Fibroblast of lung (primary cell): ENCODE results near the gene ARHGEF10L.
A peak's percentile ranks its signal among the peaks of the same experiment; 100 is the strongest.

ENCODE experiments used
- CTCF ChIP-seq, 2 donors: IDR thresholded peaks in 1 of 2; conservative IDR thresholded peaks in 1 of 2; 1 replicate in 1 of 2; 2 replicates in 1 of 2; pipeline ENCODE4 v1.5.1; 2011 to 2012; ENCODE audit warnings: low read length in 2 of 2, control low read depth in 1 of 2, inconsistent platforms in 1 of 2, low read depth in 1 of 2, mild to moderate bottlenecking in 1 of 2
- EZH2 ChIP-seq: IDR thresholded peaks from 2 replicates; pipeline ENCODE4 v1.5.1; 2012; ENCODE audit warnings: low read length, control low read depth, mild to moderate bottlenecking; ENCODE audit errors: missing control alignments

GRCh38 chr1:17574516-17574915, 35.0 kb downstream of the ARHGEF10L start:
- TF ChIP-seq CTCF (conservative IDR thresholded peaks at IDR 0.05 in 1 of 2, IDR thresholded peaks at IDR 0.05 in 1 of 2; ENCODE audit: low read depth in 1 of 2, low read length in 2 of 2) (peak in 1 of 2 donors; percentile 20), EZH2 (no peak)
